PC-3 (cell line): Measurements from ENCODE around the gene RAB40C. TPM values are rescaled to one million over a fixed set of nuclear protein-coding genes. Genes with fewer than 3 reads are reported as not detected.

Experiments used
- ATAC-seq: fragments of 200-7000 bp; cut with Tn5 transposase; 2 replicates; pipeline ENCODE4 v1.9.1; 2020; ENCODE audit warnings: mild to moderate bottlenecking, moderate library complexity
- BruUV-seq: library from RNA; stranded (reverse); fragments of 400-500 nt; replicated peaks from 2 replicates; lab custom pipeline; 2021; lab: Mats Ljungman, UMichigan
- CTCF ChIA-PET: fragments of 300-600 bp; sonication (Branson Sonifier 250); formaldehyde crosslinking; loops from one replicate; lab custom pipeline; 2022; ENCODE audit warnings: antibody characterized with exemption; lab: Charles Lee
- POLR2A ChIA-PET: fragments of 300-600 bp; sonication (Branson Sonifier 250); formaldehyde crosslinking; loops from one replicate; lab custom pipeline; 2022; ENCODE audit warnings: antibody characterized with exemption; ENCODE audit not compliant: unreplicated experiment; lab: Charles Lee
- DNase-seq: peaks from one replicate; pipeline ENCODE4 v3.0.0-alpha.2; 2015
- H2AFZ ChIP-seq: fragments of 300-600 bp; sonication (generic); 2 replicates; pipeline ENCODE4 v1.6.0; 2016; ENCODE audit warnings: antibody characterized with exemption, low read length
- H3F3A ChIP-seq: fragments of 300-600 bp; sonication (generic); one replicate; pipeline ENCODE4 v1.6.0; 2017; ENCODE audit warnings: antibody characterized with exemption, low read length, control low read depth, mild to moderate bottlenecking; ENCODE audit not compliant: unreplicated experiment
- H3K27ac ChIP-seq: fragments of 300-600 bp; sonication (generic); 2 replicates; pipeline ENCODE4 v1.5.1; 2016; ENCODE audit warnings: mild to moderate bottlenecking, low read length
- H3K27me3 ChIP-seq: fragments of 300-600 bp; sonication (generic); 2 replicates; pipeline ENCODE4 v1.6.1; 2016; ENCODE audit warnings: low read length, mixed read lengths
- H3K36me3 ChIP-seq: fragments of 300-600 bp; sonication (generic); 2 replicates; pipeline ENCODE4 v1.6.1; 2016; ENCODE audit warnings: low read depth, mixed run types, low read length, mixed read lengths
- H3K4me1 ChIP-seq: fragments of 300-600 bp; sonication (generic); 2 replicates; pipeline ENCODE4 v1.5.1; 2016; ENCODE audit warnings: low read length; ENCODE audit not compliant: insufficient read depth
- H3K4me2 ChIP-seq: fragments of 300-600 bp; sonication (generic); 2 replicates; pipeline ENCODE4 v1.6.0; 2016; ENCODE audit warnings: low read length
- H3K4me3 ChIP-seq: fragments of 300-600 bp; sonication (generic); 2 replicates; pipeline ENCODE4 v1.5.1; 2016; ENCODE audit warnings: mild to moderate bottlenecking, low read length, mixed read lengths
- H3K79me2 ChIP-seq: fragments of 300-600 bp; sonication (generic); 2 replicates; pipeline ENCODE4 v1.6.1; 2017; ENCODE audit warnings: low read length, mixed read lengths
- H3K9ac ChIP-seq: fragments of 300-600 bp; sonication (generic); 2 replicates; pipeline ENCODE4 v1.6.0; 2016; ENCODE audit warnings: mild to moderate bottlenecking, low read length
- H3K9me2 ChIP-seq: fragments of 300-600 bp; sonication (generic); replicated peaks from 2 replicates; pipeline ENCODE4 v1.6.1; 2016; ENCODE audit warnings: mixed run types, low read length, mixed read lengths
- H3K9me3 ChIP-seq: fragments of 300-600 bp; sonication (generic); 2 replicates; pipeline ENCODE4 v1.6.1; 2016; ENCODE audit warnings: low read length, mixed read lengths
- H4K20me1 ChIP-seq: fragments of 300-600 bp; sonication (generic); 2 replicates; pipeline ENCODE4 v1.6.1; 2016; ENCODE audit warnings: low read length, mixed read lengths
- CTCF ChIP-seq: fragments of 300-600 bp; sonication (generic); conservative IDR thresholded peaks from 2 replicates; pipeline ENCODE4 v1.5.1; 2017; ENCODE audit warnings: antibody characterized with exemption, low read depth, mild to moderate bottlenecking, low read length
- EZH2 ChIP-seq: fragments of 300-600 bp; sonication (generic); IDR thresholded peaks from one replicate; pipeline ENCODE4 v1.6.1; 2017; ENCODE audit warnings: antibody characterized with exemption, mild to moderate bottlenecking, low read length; ENCODE audit not compliant: unreplicated experiment
- EZH2phosphoT487 ChIP-seq: fragments of 300-600 bp; sonication (generic); IDR thresholded peaks from 2 replicates; pipeline ENCODE4 v1.6.1; 2018; ENCODE audit warnings: mild to moderate bottlenecking, antibody characterized with exemption, low read length, borderline replicate concordance
- intact Hi-C: fragments of 100-400 bp; cut with micrococcal nuclease; formaldehyde crosslinking; loops from 2 replicates; pipeline ENCODE4 v1.9.0; 2023
- total RNA-seq: library from RNA; depleted of rRNA; stranded (reverse); fragments of >200 nt; gene quantifications from 2 replicates; pipeline ENCODE4 v1.2.3, GENCODE V29; 2014

Gene RAB40C
- total RNA-seq, 1 experiment from 2014 or later: 19.5 TPM

DNA sequence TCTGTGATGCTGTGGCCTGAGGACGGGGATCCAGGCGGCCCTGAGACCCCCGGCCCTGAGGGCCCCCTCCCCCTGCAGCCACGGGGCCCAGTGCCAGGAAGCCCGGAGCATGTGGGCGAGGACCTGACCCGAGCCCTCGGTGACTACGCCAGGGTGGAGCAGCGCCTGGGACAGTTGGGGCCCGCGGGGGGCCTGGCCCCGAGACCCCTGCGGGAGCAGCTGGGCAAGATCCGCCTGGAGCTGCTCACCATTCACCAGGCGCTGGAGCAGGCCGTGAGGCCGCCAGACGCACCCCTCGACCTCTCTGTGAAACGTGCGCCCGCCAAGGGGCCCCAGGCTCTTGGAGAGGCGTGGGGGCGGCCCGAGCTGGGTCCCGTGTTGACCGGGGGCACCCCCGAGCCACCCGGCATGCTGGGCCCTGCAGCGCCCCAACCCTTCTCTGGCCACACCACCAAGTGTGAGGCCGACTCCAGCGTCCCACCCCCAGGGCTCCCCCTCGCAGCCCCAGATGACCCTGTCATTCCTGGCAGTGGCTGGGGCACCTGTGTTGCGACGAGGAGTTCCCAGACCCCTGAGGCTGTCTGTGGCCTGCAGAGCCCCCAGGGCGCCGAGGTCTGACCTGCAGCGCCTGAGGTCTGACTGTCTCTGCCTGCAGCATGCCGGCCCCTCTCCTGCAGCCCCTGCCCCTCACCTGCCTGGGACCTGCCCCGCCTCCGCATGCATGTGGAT is 25.0 kb upstream of the RAB40C start:
- ChIA-PET POLR2A (no interaction called here), CTCF (no interaction called here)
- no peaks in the 10 kb centered on the region for H3K9me2 ChIP-seq
- no peaks in the 10 kb centered on the region for H3K79me2 ChIP-seq
- no TSS peak for BruUV-seq
- H3K4me2 ChIP-seq: no peak overlapping the region
- no peak overlapping the region for H3K9ac ChIP-seq
- H4K20me1 ChIP-seq: no peaks in the 10 kb centered on the region
- no peaks in the 10 kb centered on the region for H3K9me3 ChIP-seq
- H2AFZ ChIP-seq: no peak overlapping the region
- H3K36me3 ChIP-seq: no peaks in the 10 kb centered on the region
- H3K27ac ChIP-seq: no peak overlapping the region
- H3K4me1 ChIP-seq: peaks cover 6% of the 10 kb centered on the region; the same call in 1 of the 2 replicates
- no peak for TF ChIP-seq EZH2phosphoT487
- TF ChIP-seq EZH2: no peak
- no peak for TF ChIP-seq CTCF
- H3K27me3 ChIP-seq: peaks cover 5% of the 10 kb centered on the region; the same call in 1 of the 2 replicates
- ATAC-seq: no peak
- no peaks in the 10 kb centered on the region for H3F3A ChIP-seq
- intact Hi-C loops: no loop called here
- no peak for DNase-seq
- no peak overlapping the region for H3K4me3 ChIP-seq

GRCh38 chr16:565419-566330 is 24.2 kb upstream of the RAB40C start:
- ChIA-PET CTCF (no interaction called here), POLR2A (no interaction called here)
- H3K4me3 ChIP-seq: no peak overlapping the region
- DNase-seq (no peak), ATAC-seq (no peak)
- H3F3A ChIP-seq: no peaks in the 10 kb centered on the region
- no peak for TF ChIP-seq CTCF
- TF ChIP-seq EZH2: no peak
- TF ChIP-seq EZH2phosphoT487: no peak
- no peaks in the 10 kb centered on the region for H3K36me3 ChIP-seq
- intact Hi-C loops: no loop called here
- H3K4me2 ChIP-seq: no peak overlapping the region
- H3K9me3 ChIP-seq: no peaks in the 10 kb centered on the region
- H3K4me1 ChIP-seq: peaks cover 6% of the 10 kb centered on the region; the same call in 1 of the 2 replicates
- no TSS peak for BruUV-seq
- H3K27me3 ChIP-seq: peaks cover 5% of the 10 kb centered on the region; the same call in 1 of the 2 replicates
- H3K79me2 ChIP-seq: peaks cover 7% of the 10 kb centered on the region
- no peak overlapping the region for H3K27ac ChIP-seq
- H3K9ac ChIP-seq: no peak overlapping the region
- no peak overlapping the region for H2AFZ ChIP-seq
- no peaks in the 10 kb centered on the region for H4K20me1 ChIP-seq
- H3K9me2 ChIP-seq: no peaks in the 10 kb centered on the region
